Ovary (tissue), 9 donors: ENCODE measurements around the gene ITPKA. TPM values are rescaled to one million over a fixed set of nuclear protein-coding genes. Genes with fewer than 3 reads are reported as not detected.

Experiments used
- DNase-seq, 5 donors: peaks; one replicate each; pipeline ENCODE4 v3.0.0-alpha.2; 2019 to 2020
- H3K27ac ChIP-seq, 2 donors: fragments of 200-600 bp; one replicate each; pipeline versions ENCODE4 v1.5.1 to v1.8.0; 2019 to 2022
- H3K27me3 ChIP-seq: fragments of 200-600 bp; one replicate; pipeline ENCODE4 v1.8.0; 2022
- H3K36me3 ChIP-seq: fragments of 200-600 bp; sonication (generic); one replicate; pipeline ENCODE4 v1.5.1; 2019
- H3K4me1 ChIP-seq: one replicate; pipeline ENCODE4 v1.8.1; 2013; ENCODE audit warnings: mild to moderate bottlenecking, moderate library complexity; ENCODE audit not compliant: insufficient read depth
- H3K4me3 ChIP-seq: fragments of 200-600 bp; sonication (generic); one replicate; pipeline ENCODE4 v1.5.1; 2017
- H3K9me3 ChIP-seq, 2 donors: fragments of 200-600 bp in 1 of 2; sonication (generic) in 1 of 2; one replicate each; pipeline versions ENCODE4 v1.5.1 to v1.8.1; 2013 to 2019; ENCODE audit warnings: mild to moderate bottlenecking in 1 of 2, moderate library complexity in 1 of 2
- CTCF ChIP-seq, 3 donors: fragments of 450-650 bp in 2 of 3; fragments of 200-600 bp in 1 of 3; IDR thresholded peaks; one replicate each; pipeline versions ENCODE4 v1.5.1 to v1.8.0; 2016 to 2022; ENCODE audit warnings: antibody characterized with exemption in 3 of 3, mild to moderate bottlenecking in 1 of 3
- EP300 ChIP-seq: sonication (generic); formaldehyde crosslinking; IDR thresholded peaks from one replicate; pipeline ENCODE4 v1.6.1; 2017; ENCODE audit warnings: antibody characterized with exemption
- POLR2A ChIP-seq: fragments of 450-650 bp; IDR thresholded peaks from one replicate; pipeline ENCODE4 v1.6.1; 2017; ENCODE audit warnings: antibody characterized with exemption, mild to moderate bottlenecking, moderate library complexity
- WGBS, 3 donors: extraction: QIAGEN DNeasy Blood & Tissue Kit in 1 of 3; methylation state at CpG; one replicate each; pipeline versions ENCODE4 v1.1.5 to v1.1.7; 2013 to 2017; 5-methylcytosine and 5-hydroxymethylcytosine counted together
- intact Hi-C, 4 donors: fragments of 100-400 bp; cut with DNase I; formaldehyde crosslinking; loops; one replicate each; pipeline versions ENCODE4 v1.11.0 to v1.15.1; 2022 to 2023
- polyA plus RNA-seq, 2 donors: library from polyadenylated mRNA; stranded (reverse); fragments of 200-250 nt in 1 of 2; fragments of 350-450 nt in 1 of 2; fragmentation: Illumina TruSeq in 1 of 2; extraction: RNeasy Lipid Tissue Mini Kit (QIAGEN cat#74804) in 1 of 2; gene quantifications; one replicate each; pipeline ENCODE4 v1.2.3, GENCODE V29; 2013 to 2014
- total RNA-seq, 7 donors: library from RNA; depleted of rRNA in 2 of 7; stranded (reverse); fragments of >200 nt in 2 of 7; fragmentation: NEBNext Ultra II Directional in 3 of 7; extraction: Animal tissue kit (Norgen Biotek cat#: 25700) in 3 of 7; gene quantifications; one replicate each; pipeline versions ENCODE4 v1.1.0 to v1.2.4, GENCODE V29; 2016 to 2023
- donor health status: DM: no; HTN: no; CAD: no; lungs with moderate emphysema.
- donor health status: DM: no; HTN: no; CAD: no.
- donor health status: Bipolar disorder and iron deficiency.
- donor health status: DM: yes; HTN: yes; CAD: no.
- donor health status: DM: no; HTN: no; CAD: no.
- donor health status: DM: yes; HTN: yes; CAD: no.

The ITPKA gene
- total and polyA plus RNA-seq, 9 donors = 0.11 to 0.82 (median 0.48) TPM

GRCh38 chr15:41507820-41508290 is 14.2 kb downstream of the ITPKA start:
- Histone ChIP-seq H3K27ac (no peak overlapping the region), H3K36me3 (no peaks in the 10 kb centered on the region), H3K4me1 (peaks cover 11% of the 10 kb centered on the region), H3K27me3 (peaks cover 4% of the 10 kb centered on the region), H3K9me3 (no peaks in the 10 kb centered on the region), H3K4me3 (no peak overlapping the region)
- intact Hi-C loops = no loop called here
- TF ChIP-seq POLR2A = no peak
- no peak for TF ChIP-seq CTCF (IDR thresholded peaks at IDR 0.05)
- no peak for TF ChIP-seq EP300
- 75 to 83% (median 77%) methylated on average over 7 of the region's 7 CpGs for WGBS, 3 donors
- DNase-seq = no peak

- Histone ChIP-seq H3K27ac (no peak overlapping the region), H3K4me1 (peaks cover 20% of the 10 kb centered on the region), H3K9me3 (no peaks in the 10 kb centered on the region), H3K27me3 (no peaks in the 10 kb centered on the region), H3K4me3 (no peak overlapping the region), H3K36me3 (no peaks in the 10 kb centered on the region)
- 76 to 84% (median 82%) methylated on average over 7 of the region's 7 CpGs for WGBS, 3 donors
- intact Hi-C loops = no loop called here
- no peak for TF ChIP-seq POLR2A
- DNase-seq = no peak
Measured at GRCh38 chr15:41510728-41511127, 17.1 kb downstream of the ITPKA start.

- no peaks in the 10 kb centered on the region for H3K9me3 ChIP-seq
- 9 to 15% (median 10%) methylated on average over 32 to 56 of the region's 56 CpGs for WGBS, 3 donors
- DNase-seq = no peak
- H3K27ac ChIP-seq = no peak overlapping the region
- no peaks in the 10 kb centered on the region for H3K27me3 ChIP-seq
- H3K4me3 ChIP-seq = no peak overlapping the region
- intact Hi-C loops = no loop called here
- TF ChIP-seq POLR2A (no peak), EP300 (no peak)
- peaks cover 20% of the 10 kb centered on the region for H3K4me1 ChIP-seq
- no peaks in the 10 kb centered on the region for H3K36me3 ChIP-seq
Measured at GRCh38 chr15:41511331-41511898, 17.7 kb downstream of the ITPKA start.

- H3K36me3 ChIP-seq = no peaks in the 10 kb centered on the region
- H3K4me1 ChIP-seq = peaks cover 20% of the 10 kb centered on the region
- no peaks in the 10 kb centered on the region for H3K27me3 ChIP-seq
- no peak for TF ChIP-seq POLR2A
- no peak for TF ChIP-seq EP300
- no peak for TF ChIP-seq CTCF (IDR thresholded peaks at IDR 0.05)
- no peaks in the 10 kb centered on the region for H3K9me3 ChIP-seq
- H3K4me3 ChIP-seq = no peak overlapping the region
- H3K27ac ChIP-seq = no peak overlapping the region
- no peak for DNase-seq
- WGBS, 3 donors = 1 to 2% (median 2%) methylated on average over 38 to 49 of the region's 49 CpGs
- intact Hi-C loops = no loop called here
Measured at GRCh38 chr15:41511899-41512369, 18.3 kb downstream of the ITPKA start.

- intact Hi-C loops = no loop called here
- 4% methylated on average over 33 of the region's 33 CpGs for WGBS, 3 donors
Measured at GRCh38 chr15:41512512-41512939, 18.9 kb downstream of the ITPKA start.

More at GRCh38 chr15:41512512-41512939, 18.9 kb downstream of the ITPKA start:
- DNase-seq = no peak
- H3K9me3 ChIP-seq = no peaks in the 10 kb centered on the region
- H3K27ac ChIP-seq = no peak overlapping the region
- H3K4me3 ChIP-seq = no peak overlapping the region
- no peaks in the 10 kb centered on the region for H3K27me3 ChIP-seq
- TF ChIP-seq CTCF (IDR thresholded peaks at IDR 0.05) (no peak), EP300 (no peak), POLR2A (no peak)
- H3K4me1 ChIP-seq = peaks cover 20% of the 10 kb centered on the region
- H3K36me3 ChIP-seq = no peaks in the 10 kb centered on the region
